Measurements from ENCODE around the gene INPP5A.

INPP5A gene

DNA sequence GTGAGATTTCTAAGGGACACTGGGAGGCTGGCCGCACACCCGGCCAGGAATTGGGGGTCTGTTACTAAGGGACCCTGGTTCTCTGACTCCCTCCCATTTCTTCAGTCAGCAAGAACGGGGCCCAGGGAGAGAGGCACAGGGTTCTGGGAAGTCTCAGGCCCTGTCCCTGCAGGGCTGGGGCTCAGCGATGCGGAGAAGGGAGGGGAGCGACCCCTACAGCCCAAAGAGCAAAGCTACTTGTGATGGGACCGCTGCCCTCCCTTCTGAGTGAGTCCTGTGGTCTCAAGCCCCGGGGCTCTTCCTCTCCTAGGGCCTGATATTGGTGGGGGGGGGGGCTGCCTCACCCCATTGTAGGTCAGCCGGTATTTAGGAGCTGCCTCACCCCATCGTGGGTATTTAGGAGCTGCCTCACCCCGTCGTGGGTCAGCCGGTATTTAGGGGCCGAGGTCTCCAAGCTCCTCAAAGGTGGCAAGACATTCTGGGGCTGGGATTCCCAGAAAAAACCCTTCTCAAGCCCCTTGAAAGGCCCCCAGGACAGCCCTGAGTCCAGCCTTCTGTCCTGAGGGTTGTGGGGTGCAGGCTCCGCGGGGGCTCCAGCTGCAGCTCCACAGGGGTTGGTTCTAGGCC is 265.2 kb downstream of the INPP5A start:
- Histone ChIP-seq H3K9ac (ENCODE audit: low read depth in 1 of 2, low read length in 2 of 2) (no peak overlapping the region), H3K27me3 (ENCODE audit: control insufficient read depth in 2 of 2, insufficient read depth in 2 of 2, low read length in 2 of 2) (no peaks in the 10 kb centered on the region), H3K36me3 (ENCODE audit: control insufficient read depth in 2 of 2, insufficient read depth in 2 of 2, low read length in 2 of 2) (no peaks in the 10 kb centered on the region)

DNA sequence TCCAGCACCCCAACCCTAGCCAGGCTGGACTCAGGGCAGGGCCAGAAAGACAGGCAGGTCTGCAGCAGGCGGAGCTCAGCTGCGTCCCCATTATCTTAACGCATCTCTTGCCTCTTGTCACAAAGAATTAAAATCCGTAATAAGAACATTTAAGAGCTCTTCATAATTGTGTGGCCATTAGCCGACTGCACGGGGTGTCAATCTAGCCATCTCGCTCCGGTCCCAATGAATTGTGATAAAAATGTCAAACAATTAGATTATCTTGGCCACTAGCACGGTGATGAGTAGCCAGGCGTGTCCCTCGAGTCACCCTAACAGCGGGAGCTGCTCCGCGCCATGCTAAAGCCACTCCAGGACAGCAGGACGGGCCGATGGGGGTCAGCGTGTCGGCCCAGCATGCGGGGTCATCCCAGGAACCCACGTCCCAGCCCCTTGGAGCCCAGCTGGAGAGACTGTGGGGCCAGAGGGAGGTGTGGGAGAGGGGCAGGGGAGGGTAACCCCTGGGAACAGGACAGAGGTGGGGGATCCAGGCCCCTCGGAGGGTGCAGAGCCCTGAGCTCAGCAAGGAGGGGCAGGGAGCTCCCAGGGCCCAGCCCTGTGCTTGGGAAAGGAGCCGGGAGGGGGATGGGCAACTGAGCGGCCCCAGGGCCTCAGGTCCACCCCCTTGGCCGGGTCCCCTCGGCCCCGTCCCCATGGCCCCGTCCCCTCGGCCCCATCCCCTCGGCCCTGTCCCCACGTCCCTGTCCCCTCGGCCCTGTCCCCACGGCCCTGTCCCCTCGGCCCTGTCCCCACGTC is 266.0 kb downstream of the INPP5A start:
- peaks cover 0 to 2% of the 10 kb centered on the region in 2 donors for H3K9me3 ChIP-seq (ENCODE audit: control insufficient read depth in 2 of 2, low read length in 2 of 2)
- H3K4me1 ChIP-seq (ENCODE audit: control insufficient read depth in 2 of 2, insufficient read depth in 2 of 2, low read length in 2 of 2), result no peaks in the 10 kb centered on the region
- no peak overlapping the region for H3K9ac ChIP-seq (ENCODE audit: low read depth in 1 of 2, low read length in 2 of 2)

More for the DNA sequence above, 265.2 kb downstream of the INPP5A start:
- no peak overlapping the region for H3K27ac ChIP-seq (ENCODE audit: low read depth in 2 of 2, low read length in 2 of 2)
- peaks cover 0 to 2% of the 10 kb centered on the region in 2 donors for H3K9me3 ChIP-seq (ENCODE audit: control insufficient read depth in 2 of 2, low read length in 2 of 2)
- no peak overlapping the region for H3K4me3 ChIP-seq (ENCODE audit: low read length in 2 of 2)
- no peaks in the 10 kb centered on the region for H3K4me1 ChIP-seq (ENCODE audit: control insufficient read depth in 2 of 2, insufficient read depth in 2 of 2, low read length in 2 of 2)

DNA sequence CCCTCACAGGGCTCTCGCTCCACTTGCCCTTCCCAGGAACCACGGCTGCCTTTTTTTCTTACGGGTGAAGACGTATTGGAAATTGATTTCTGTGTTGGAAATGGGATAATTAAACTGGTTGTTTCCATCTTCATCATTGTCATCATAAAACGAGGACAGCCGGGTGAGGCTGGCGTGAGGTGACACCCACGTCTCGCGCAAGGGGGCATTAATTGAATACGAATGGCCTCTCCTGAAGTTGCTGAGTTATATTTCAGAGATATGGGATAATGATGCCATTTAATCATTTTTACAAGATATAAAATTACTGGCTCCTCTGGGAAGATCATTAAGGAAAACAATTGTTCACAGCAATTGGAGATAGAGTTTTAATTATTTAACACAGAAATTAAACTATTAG is 266.7 kb downstream of the INPP5A start:
- Histone ChIP-seq H3K36me3 (ENCODE audit: control insufficient read depth in 2 of 2, insufficient read depth in 2 of 2, low read length in 2 of 2) (no peaks in the 10 kb centered on the region), H3K9ac (ENCODE audit: low read depth in 1 of 2, low read length in 2 of 2) (no peak overlapping the region), H3K9me3 (ENCODE audit: control insufficient read depth in 2 of 2, low read length in 2 of 2) (peaks cover 0 to 2% of the 10 kb centered on the region in 2 donors), H3K4me3 (ENCODE audit: low read length in 2 of 2) (no peak overlapping the region), H3K4me1 (ENCODE audit: control insufficient read depth in 2 of 2, insufficient read depth in 2 of 2, low read length in 2 of 2) (no peaks in the 10 kb centered on the region), H3K27ac (ENCODE audit: low read depth in 2 of 2, low read length in 2 of 2) (no peak overlapping the region), H3K27me3 (ENCODE audit: control insufficient read depth in 2 of 2, insufficient read depth in 2 of 2, low read length in 2 of 2) (no peaks in the 10 kb centered on the region)

More for the DNA sequence above, 266.0 kb downstream of the INPP5A start:
- Histone ChIP-seq H3K36me3 (ENCODE audit: control insufficient read depth in 2 of 2, insufficient read depth in 2 of 2, low read length in 2 of 2) (no peaks in the 10 kb centered on the region), H3K4me3 (ENCODE audit: low read length in 2 of 2) (no peak overlapping the region), H3K27me3 (ENCODE audit: control insufficient read depth in 2 of 2, insufficient read depth in 2 of 2, low read length in 2 of 2) (no peaks in the 10 kb centered on the region), H3K27ac (ENCODE audit: low read depth in 2 of 2, low read length in 2 of 2) (no peak overlapping the region)

DNA sequence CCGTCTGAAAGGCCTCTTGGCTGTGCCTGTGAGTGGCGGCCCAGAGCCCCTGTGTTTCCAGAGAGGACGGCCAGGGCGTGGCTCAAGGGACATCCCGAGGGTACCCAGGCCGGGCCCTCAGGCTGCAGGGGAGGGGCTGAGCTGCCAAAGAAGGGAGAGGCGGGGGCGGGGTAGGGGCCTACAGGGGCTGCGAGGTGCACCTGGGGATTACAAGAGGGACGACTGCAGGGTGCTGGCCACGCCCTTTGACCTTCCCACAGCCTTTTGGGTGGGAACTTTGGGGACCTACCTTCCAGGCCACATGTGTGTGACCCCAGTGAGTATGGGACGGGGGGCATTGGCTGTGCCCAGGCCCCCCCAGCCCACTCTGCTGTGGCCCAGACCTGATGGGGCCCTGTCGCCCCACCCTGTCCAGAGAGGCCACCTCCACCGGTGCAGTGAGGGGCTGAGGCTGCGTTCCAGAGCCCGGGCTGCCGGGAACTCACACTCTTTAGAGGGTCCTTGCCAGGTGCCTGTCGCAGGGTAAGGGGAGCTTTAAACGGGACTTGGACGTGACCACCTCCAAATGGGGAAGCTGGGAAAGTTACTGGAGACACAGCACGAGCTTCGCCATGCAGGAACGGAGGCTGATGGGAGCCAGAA is 267.3 kb downstream of the INPP5A start:
- no peak overlapping the region for H3K27ac ChIP-seq (ENCODE audit: low read depth in 2 of 2, low read length in 2 of 2)
- H3K9ac ChIP-seq (ENCODE audit: low read depth in 1 of 2, low read length in 2 of 2), result no peak overlapping the region
- no peaks in the 10 kb centered on the region for H3K27me3 ChIP-seq (ENCODE audit: control insufficient read depth in 2 of 2, insufficient read depth in 2 of 2, low read length in 2 of 2)
- H3K36me3 ChIP-seq (ENCODE audit: control insufficient read depth in 2 of 2, insufficient read depth in 2 of 2, low read length in 2 of 2), result no peaks in the 10 kb centered on the region
- H3K4me1 ChIP-seq (ENCODE audit: control insufficient read depth in 2 of 2, insufficient read depth in 2 of 2, low read length in 2 of 2), result no peaks in the 10 kb centered on the region
- no peak overlapping the region for H3K4me3 ChIP-seq (ENCODE audit: low read length in 2 of 2)
- H3K9me3 ChIP-seq (ENCODE audit: control insufficient read depth in 2 of 2, low read length in 2 of 2), result peaks cover 0 to 2% of the 10 kb centered on the region in 2 donors

DNA sequence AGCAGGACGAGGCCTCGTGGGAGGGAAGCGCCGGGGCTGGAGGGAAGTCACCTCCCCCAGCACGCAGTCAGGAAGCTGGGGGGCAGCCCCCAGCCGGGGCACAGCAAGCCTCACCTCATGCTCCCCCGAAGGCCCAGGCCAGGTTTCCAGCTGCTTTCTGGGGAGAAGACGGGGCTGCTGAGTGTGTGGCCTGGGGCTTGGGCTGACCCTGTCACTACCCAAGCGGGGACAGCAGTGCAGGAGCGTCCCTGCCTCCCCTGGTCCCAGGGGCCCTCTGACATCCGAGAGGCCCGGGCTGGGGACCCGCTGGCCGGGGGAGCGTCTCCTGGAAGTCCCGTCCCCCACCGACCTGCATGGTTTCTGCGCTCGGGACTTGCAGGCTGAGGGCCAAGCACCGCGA is 268.0 kb downstream of the INPP5A start:
- H3K9me3 ChIP-seq (ENCODE audit: control insufficient read depth in 2 of 2, low read length in 2 of 2), result peaks cover 0 to 2% of the 10 kb centered on the region in 2 donors
- no peak overlapping the region for H3K9ac ChIP-seq (ENCODE audit: low read depth in 1 of 2, low read length in 2 of 2)
- H3K27me3 ChIP-seq (ENCODE audit: control insufficient read depth in 2 of 2, insufficient read depth in 2 of 2, low read length in 2 of 2), result no peaks in the 10 kb centered on the region
- H3K27ac ChIP-seq (ENCODE audit: low read depth in 2 of 2, low read length in 2 of 2), result no peak overlapping the region
- H3K4me3 ChIP-seq (ENCODE audit: low read length in 2 of 2), result no peak overlapping the region
- H3K36me3 ChIP-seq (ENCODE audit: control insufficient read depth in 2 of 2, insufficient read depth in 2 of 2, low read length in 2 of 2), result no peaks in the 10 kb centered on the region
- no peaks in the 10 kb centered on the region for H3K4me1 ChIP-seq (ENCODE audit: control insufficient read depth in 2 of 2, insufficient read depth in 2 of 2, low read length in 2 of 2)

DNA sequence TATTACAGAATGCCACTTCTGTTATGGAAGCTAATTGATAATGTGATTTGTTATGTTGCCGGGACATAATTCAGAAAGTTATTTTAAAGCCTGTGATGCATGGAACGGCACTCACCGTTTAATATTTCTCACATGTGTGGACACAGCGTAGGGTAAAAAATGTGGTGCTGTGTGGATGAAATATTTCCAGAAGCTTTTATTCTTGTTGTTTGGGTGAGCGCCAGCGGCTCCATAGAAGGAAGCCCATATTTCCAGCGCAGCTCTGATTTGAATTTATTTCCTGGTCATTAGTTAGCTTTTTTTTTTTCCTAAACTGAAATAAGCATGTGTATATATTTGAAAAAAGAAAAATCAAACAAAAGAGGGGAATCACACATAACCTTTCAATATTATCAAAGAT is 268.5 kb downstream of the INPP5A start:
- H3K9ac ChIP-seq (ENCODE audit: low read depth in 1 of 2, low read length in 2 of 2), result no peak overlapping the region
- H3K9me3 ChIP-seq (ENCODE audit: control insufficient read depth in 2 of 2, low read length in 2 of 2), result peaks cover 0 to 2% of the 10 kb centered on the region in 2 donors
- H3K4me3 ChIP-seq (ENCODE audit: low read length in 2 of 2), result no peak overlapping the region
- no peaks in the 10 kb centered on the region for H3K4me1 ChIP-seq (ENCODE audit: control insufficient read depth in 2 of 2, insufficient read depth in 2 of 2, low read length in 2 of 2)
- no peaks in the 10 kb centered on the region for H3K36me3 ChIP-seq (ENCODE audit: control insufficient read depth in 2 of 2, insufficient read depth in 2 of 2, low read length in 2 of 2)
- H3K27me3 ChIP-seq (ENCODE audit: control insufficient read depth in 2 of 2, insufficient read depth in 2 of 2, low read length in 2 of 2), result no peaks in the 10 kb centered on the region
- no peak overlapping the region for H3K27ac ChIP-seq (ENCODE audit: low read depth in 2 of 2, low read length in 2 of 2)

DNA sequence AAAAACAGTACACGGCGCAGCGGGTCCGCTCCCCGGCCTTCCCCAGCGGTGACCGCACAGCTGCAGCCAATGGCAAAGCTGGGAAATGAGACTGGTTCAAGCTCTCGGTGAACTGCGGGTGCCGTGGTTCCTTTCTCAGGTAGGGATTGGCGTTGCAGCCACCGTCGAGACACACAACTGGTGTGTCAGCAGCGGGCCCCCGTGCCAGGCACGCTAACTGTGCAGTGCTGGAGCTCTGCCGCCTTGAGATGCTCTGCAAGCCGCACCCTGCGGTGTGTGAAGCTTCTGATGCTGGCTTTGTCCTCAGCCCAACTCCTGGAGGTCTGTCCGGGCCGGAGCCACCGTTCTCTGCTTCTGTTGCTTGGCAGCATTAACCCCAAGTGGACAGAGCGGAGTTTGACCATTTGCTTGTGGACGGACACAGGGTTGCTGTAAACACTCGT is 269.0 kb downstream of the INPP5A start:
- Histone ChIP-seq H3K27ac (ENCODE audit: low read depth in 2 of 2, low read length in 2 of 2) (no peak overlapping the region), H3K36me3 (ENCODE audit: control insufficient read depth in 2 of 2, insufficient read depth in 2 of 2, low read length in 2 of 2) (no peaks in the 10 kb centered on the region), H3K4me1 (ENCODE audit: control insufficient read depth in 2 of 2, insufficient read depth in 2 of 2, low read length in 2 of 2) (no peaks in the 10 kb centered on the region), H3K9me3 (ENCODE audit: control insufficient read depth in 2 of 2, low read length in 2 of 2) (peaks cover 0 to 2% of the 10 kb centered on the region in 2 donors), H3K4me3 (ENCODE audit: low read length in 2 of 2) (no peak overlapping the region), H3K9ac (ENCODE audit: low read depth in 1 of 2, low read length in 2 of 2) (no peak overlapping the region), H3K27me3 (ENCODE audit: control insufficient read depth in 2 of 2, insufficient read depth in 2 of 2, low read length in 2 of 2) (no peaks in the 10 kb centered on the region)

DNA sequence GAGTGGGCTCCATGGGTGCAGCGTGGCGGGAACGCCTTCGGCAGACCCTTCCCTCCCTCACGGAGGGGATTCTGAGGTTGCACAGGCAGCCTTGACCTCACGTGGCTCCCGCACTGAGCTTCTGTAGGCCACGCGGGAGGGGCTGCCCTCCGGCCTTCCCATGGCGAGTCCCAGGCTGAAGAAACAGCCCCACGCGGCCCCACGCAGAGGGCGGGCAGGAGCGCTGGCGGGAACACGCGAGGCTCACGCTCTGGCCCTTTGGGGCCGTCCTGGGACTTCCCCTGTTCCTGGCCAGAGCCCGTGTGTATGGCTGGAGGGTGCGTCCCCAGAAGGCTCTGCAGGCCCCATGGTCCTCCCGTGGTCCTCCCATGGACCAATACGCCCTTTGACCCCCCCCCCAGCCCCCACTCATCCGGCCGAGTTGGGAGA is 270.0 kb downstream of the INPP5A start:
- Histone ChIP-seq H3K4me1 (ENCODE audit: control insufficient read depth in 2 of 2, insufficient read depth in 2 of 2, low read length in 2 of 2) (no peaks in the 10 kb centered on the region), H3K27me3 (ENCODE audit: control insufficient read depth in 2 of 2, insufficient read depth in 2 of 2, low read length in 2 of 2) (no peaks in the 10 kb centered on the region), H3K9ac (ENCODE audit: low read depth in 1 of 2, low read length in 2 of 2) (no peak overlapping the region), H3K4me3 (ENCODE audit: low read length in 2 of 2) (no peak overlapping the region), H3K9me3 (ENCODE audit: control insufficient read depth in 2 of 2, low read length in 2 of 2) (no peaks in the 10 kb centered on the region), H3K27ac (ENCODE audit: low read depth in 2 of 2, low read length in 2 of 2) (no peak overlapping the region), H3K36me3 (ENCODE audit: control insufficient read depth in 2 of 2, insufficient read depth in 2 of 2, low read length in 2 of 2) (no peaks in the 10 kb centered on the region)

DNA sequence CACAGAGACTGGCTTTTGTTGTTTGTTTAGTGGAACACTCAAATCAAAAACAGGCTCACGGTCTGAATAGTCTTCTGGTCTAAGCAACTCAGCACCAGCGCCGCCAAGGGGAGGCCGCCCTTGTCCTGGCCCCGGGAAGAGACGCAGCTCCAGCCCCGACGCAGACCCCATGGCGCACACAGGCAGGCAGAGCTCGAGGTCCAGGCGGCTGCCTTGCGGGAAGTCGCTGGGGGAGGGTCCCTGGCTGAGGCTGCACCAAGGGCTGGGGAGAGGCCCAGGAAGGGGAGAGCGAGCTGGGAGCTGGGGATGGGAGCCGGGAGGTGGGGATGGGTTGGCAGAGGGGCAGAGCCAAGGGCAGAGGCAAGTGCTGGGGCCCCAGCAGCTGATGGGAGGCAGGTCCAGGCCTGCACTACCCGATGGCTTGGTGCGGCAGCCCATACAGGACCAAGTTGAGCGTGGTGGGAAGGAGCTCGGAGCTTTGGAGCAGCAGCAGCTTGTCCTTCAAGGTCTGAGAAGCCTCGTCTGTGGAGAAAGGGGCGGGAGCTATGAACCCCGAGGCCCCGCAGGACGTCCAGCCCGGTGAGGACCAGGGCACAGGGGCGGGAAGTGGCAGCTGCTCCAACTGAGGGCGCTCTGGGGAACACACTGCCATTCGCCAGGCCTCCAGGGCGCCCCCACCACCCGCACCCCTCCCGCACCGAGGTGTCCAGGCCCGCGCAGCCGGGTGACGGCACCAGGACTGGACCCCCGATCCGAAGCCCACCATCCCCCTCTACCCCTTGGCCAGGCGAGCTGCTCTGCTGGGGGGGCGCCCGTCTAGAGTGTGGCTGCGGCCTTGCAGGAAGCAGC is 271.0 kb downstream of the INPP5A start:
- H3K4me3 ChIP-seq (ENCODE audit: low read length in 2 of 2), result no peak overlapping the region
- H3K9ac ChIP-seq (ENCODE audit: low read depth in 1 of 2, low read length in 2 of 2), result no peak overlapping the region
- H3K9me3 ChIP-seq (ENCODE audit: control insufficient read depth in 2 of 2, low read length in 2 of 2), result no peaks in the 10 kb centered on the region
- no peaks in the 10 kb centered on the region for H3K36me3 ChIP-seq (ENCODE audit: control insufficient read depth in 2 of 2, insufficient read depth in 2 of 2, low read length in 2 of 2)
- no peaks in the 10 kb centered on the region for H3K4me1 ChIP-seq (ENCODE audit: control insufficient read depth in 2 of 2, insufficient read depth in 2 of 2, low read length in 2 of 2)
- H3K27me3 ChIP-seq (ENCODE audit: control insufficient read depth in 2 of 2, insufficient read depth in 2 of 2, low read length in 2 of 2), result no peaks in the 10 kb centered on the region
- no peak overlapping the region for H3K27ac ChIP-seq (ENCODE audit: low read depth in 2 of 2, low read length in 2 of 2)
